Measurements from ENCODE around the gene LYPD6B. TPM values are rescaled to one million over a fixed set of nuclear protein-coding genes. Genes with fewer than 3 reads are reported as not detected.

LYPD6B gene
- total RNA-seq, 1 donor from 2014 or later: 0.58 TPM

- ChIA-PET POLR2A (no interaction called here), CTCF (no interaction called here)
- no peak for ATAC-seq (ENCODE audit: low read depth)
- Mint-ChIP-seq H3K4me3 (no peak overlapping the region), H3K9me3 (no peaks in the 10 kb centered on the region), H3K27me3 (peaks cover 40% of the 10 kb centered on the region), H3K4me1 (peaks cover 11% of the 10 kb centered on the region), H3K27ac (no peak overlapping the region), H3K36me3 (ENCODE audit: low read depth) (no peaks in the 10 kb centered on the region)
- TF ChIP-seq CTCF (IDR thresholded peaks at IDR 0.05): no peak
- intact Hi-C loops (cut with micrococcal nuclease): no loop called here
- no peak for DNase-seq
These were observed 117.5 kb downstream of the LYPD6B start for GRCh38 chr2:149155988-149156387.

GRCh38 chr2:149156971-149157740 lies 118.7 kb downstream of the LYPD6B start:
- intact Hi-C loops (cut with micrococcal nuclease): no loop called here
- H3K27ac Mint-ChIP-seq: no peak overlapping the region
- H3K4me3 Mint-ChIP-seq: no peak overlapping the region
- peaks cover 33% of the 10 kb centered on the region for H3K27me3 Mint-ChIP-seq
- ChIA-PET CTCF (no interaction called here), POLR2A (no interaction called here)
- H3K36me3 Mint-ChIP-seq (ENCODE audit: low read depth): no peaks in the 10 kb centered on the region
- H3K9me3 Mint-ChIP-seq: no peaks in the 10 kb centered on the region
- no peak for DNase-seq
- ATAC-seq (ENCODE audit: low read depth): no peak
- peaks cover 18% of the 10 kb centered on the region for H3K4me1 Mint-ChIP-seq
- no peak for TF ChIP-seq CTCF (IDR thresholded peaks at IDR 0.05)

GRCh38 chr2:149158957-149159356 lies 120.5 kb downstream of the LYPD6B start:
- Mint-ChIP-seq H3K27me3 (peaks cover 29% of the 10 kb centered on the region), H3K36me3 (ENCODE audit: low read depth) (no peaks in the 10 kb centered on the region), H3K9me3 (no peaks in the 10 kb centered on the region), H3K4me1 (peaks cover 15% of the 10 kb centered on the region), H3K27ac (no peak overlapping the region), H3K4me3 (no peak overlapping the region)
- intact Hi-C loops (cut with micrococcal nuclease): no loop called here
- DNase-seq: no peak
- ChIA-PET POLR2A (no interaction called here), CTCF (no interaction called here)
- ATAC-seq (ENCODE audit: low read depth): no peak
- TF ChIP-seq CTCF (IDR thresholded peaks at IDR 0.05): no peak

- no peak for TF ChIP-seq CTCF (IDR thresholded peaks at IDR 0.05)
- intact Hi-C loops (cut with micrococcal nuclease): no loop called here
- H3K4me3 Mint-ChIP-seq: no peak overlapping the region
- ATAC-seq (ENCODE audit: low read depth) (no peak), DNase-seq (no peak)
- no peaks in the 10 kb centered on the region for H3K36me3 Mint-ChIP-seq (ENCODE audit: low read depth)
- H3K4me1 Mint-ChIP-seq: peaks cover 15% of the 10 kb centered on the region
- H3K9me3 Mint-ChIP-seq: no peaks in the 10 kb centered on the region
- ChIA-PET CTCF (no interaction called here), POLR2A (interaction anchor here (0.5 to 1.1 kb wide), 2 partner anchors 138 to 515 kb away, joined by 4 to 8 read pairs; no protein-coding TSS in a partner anchor)
- peaks cover 30% of the 10 kb centered on the region for H3K27me3 Mint-ChIP-seq
- H3K27ac Mint-ChIP-seq: no peak overlapping the region
These were observed 121.7 kb downstream of the LYPD6B start for GRCh38 chr2:149160195-149160594.

- Mint-ChIP-seq H3K4me3 (no peak overlapping the region), H3K9me3 (no peaks in the 10 kb centered on the region), H3K27ac (no peak overlapping the region), H3K4me1 (peaks cover 15% of the 10 kb centered on the region), H3K27me3 (peaks cover 30% of the 10 kb centered on the region), H3K36me3 (ENCODE audit: low read depth) (no peaks in the 10 kb centered on the region)
- intact Hi-C loops (cut with micrococcal nuclease): loop anchor here (1.0 kb wide), 1 partner anchor 15 kb away; no protein-coding TSS in a partner anchor
- POLR2A ChIA-PET: interaction anchor here (0.5 to 1.1 kb wide), 2 partner anchors 139 to 516 kb away, joined by 4 to 8 read pairs; no protein-coding TSS in a partner anchor
- no peak for TF ChIP-seq CTCF (IDR thresholded peaks at IDR 0.05)
- CTCF ChIA-PET: no interaction called here
- peak; percentile 77 for ATAC-seq (ENCODE audit: low read depth)
- no peak for DNase-seq
These were observed 122.3 kb downstream of the LYPD6B start for GRCh38 chr2:149160701-149161217.
